ENCODE measurements around the gene SEC23B.

Gene SEC23B

GRCh38 chr20:18537651-18538050, 29.9 kb downstream of the SEC23B start:
- TF ChIP-seq CREB1 (IDR thresholded peaks at IDR 0.05; ENCODE audit: low read depth), result no peak
- no peak for TF ChIP-seq CEBPB (IDR thresholded peaks at IDR 0.05)
- TF ChIP-seq TEAD4 (IDR thresholded peaks at IDR 0.05), result no peak

GRCh38 chr20:18541741-18542140, 34.0 kb downstream of the SEC23B start:
- TF ChIP-seq EP300 (IDR thresholded peaks at IDR 0.05; ENCODE audit: borderline replicate concordance) (no peak), TEAD4 (IDR thresholded peaks at IDR 0.05) (no peak), ZBTB7A (IDR thresholded peaks at IDR 0.05; ENCODE audit: low read depth) (no peak), CEBPB (IDR thresholded peaks at IDR 0.05) (no peak), TAF1 (IDR thresholded peaks at IDR 0.05; ENCODE audit: low read depth) (no peak), MAX (IDR thresholded peaks at IDR 0.05) (no peak), NFIC (IDR thresholded peaks at IDR 0.05) (no peak), FOXM1 (IDR thresholded peaks at IDR 0.05; ENCODE audit: borderline replicate concordance, low read depth) (no peak), RAD21 (IDR thresholded peaks at IDR 0.05; ENCODE audit: low read depth) (no peak), YY1 (IDR thresholded peaks at IDR 0.05; ENCODE audit: low read depth) (no peak), CREB1 (IDR thresholded peaks at IDR 0.05; ENCODE audit: low read depth) (no peak), EGR1 (IDR thresholded peaks at IDR 0.05) (no peak), TCF12 (IDR thresholded peaks at IDR 0.05; ENCODE audit: low read depth) (no peak)
- TF ChIP-seq, protein P1, sequence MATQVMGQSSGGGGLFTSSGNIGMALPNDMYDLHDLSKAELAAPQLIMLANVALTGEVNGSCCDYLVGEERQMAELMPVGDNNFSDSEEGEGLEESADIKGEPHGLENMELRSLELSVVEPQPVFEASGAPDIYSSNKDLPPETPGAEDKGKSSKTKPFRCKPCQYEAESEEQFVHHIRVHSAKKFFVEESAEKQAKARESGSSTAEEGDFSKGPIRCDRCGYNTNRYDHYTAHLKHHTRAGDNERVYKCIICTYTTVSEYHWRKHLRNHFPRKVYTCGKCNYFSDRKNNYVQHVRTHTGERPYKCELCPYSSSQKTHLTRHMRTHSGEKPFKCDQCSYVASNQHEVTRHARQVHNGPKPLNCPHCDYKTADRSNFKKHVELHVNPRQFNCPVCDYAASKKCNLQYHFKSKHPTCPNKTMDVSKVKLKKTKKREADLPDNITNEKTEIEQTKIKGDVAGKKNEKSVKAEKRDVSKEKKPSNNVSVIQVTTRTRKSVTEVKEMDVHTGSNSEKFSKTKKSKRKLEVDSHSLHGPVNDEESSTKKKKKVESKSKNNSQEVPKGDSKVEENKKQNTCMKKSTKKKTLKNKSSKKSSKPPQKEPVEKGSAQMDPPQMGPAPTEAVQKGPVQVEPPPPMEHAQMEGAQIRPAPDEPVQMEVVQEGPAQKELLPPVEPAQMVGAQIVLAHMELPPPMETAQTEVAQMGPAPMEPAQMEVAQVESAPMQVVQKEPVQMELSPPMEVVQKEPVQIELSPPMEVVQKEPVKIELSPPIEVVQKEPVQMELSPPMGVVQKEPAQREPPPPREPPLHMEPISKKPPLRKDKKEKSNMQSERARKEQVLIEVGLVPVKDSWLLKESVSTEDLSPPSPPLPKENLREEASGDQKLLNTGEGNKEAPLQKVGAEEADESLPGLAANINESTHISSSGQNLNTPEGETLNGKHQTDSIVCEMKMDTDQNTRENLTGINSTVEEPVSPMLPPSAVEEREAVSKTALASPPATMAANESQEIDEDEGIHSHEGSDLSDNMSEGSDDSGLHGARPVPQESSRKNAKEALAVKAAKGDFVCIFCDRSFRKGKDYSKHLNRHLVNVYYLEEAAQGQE (IDR thresholded peaks at IDR 0.05; ENCODE audit: low read depth), result no peak
- TF ChIP-seq, protein P2, sequence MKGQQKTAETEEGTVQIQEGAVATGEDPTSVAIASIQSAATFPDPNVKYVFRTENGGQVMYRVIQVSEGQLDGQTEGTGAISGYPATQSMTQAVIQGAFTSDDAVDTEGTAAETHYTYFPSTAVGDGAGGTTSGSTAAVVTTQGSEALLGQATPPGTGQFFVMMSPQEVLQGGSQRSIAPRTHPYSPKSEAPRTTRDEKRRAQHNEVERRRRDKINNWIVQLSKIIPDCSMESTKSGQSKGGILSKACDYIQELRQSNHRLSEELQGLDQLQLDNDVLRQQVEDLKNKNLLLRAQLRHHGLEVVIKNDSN (IDR thresholded peaks at IDR 0.05), result no peak

DNA sequence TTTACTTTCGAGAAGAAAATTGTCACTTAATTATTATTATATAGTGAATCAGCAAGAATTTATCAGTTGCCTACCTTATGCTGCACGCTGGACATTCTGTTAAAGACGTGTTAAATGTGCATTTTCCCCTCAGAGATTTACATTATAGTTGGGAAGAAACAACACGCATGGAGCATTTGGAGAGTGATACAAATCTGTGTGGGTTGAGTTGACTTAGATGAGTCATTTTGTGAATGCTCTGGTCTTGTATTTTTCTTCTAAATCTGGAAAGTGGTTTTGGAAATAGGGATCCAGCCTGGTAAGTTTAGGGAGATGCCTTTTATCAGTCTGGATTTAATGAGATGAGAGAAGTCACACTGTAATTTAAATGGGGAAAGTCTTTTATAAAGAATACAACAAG, 35.5 kb downstream of the SEC23B start:
- TF ChIP-seq NFIC (IDR thresholded peaks at IDR 0.05) (no peak), ZBTB7A (IDR thresholded peaks at IDR 0.05; ENCODE audit: low read depth) (no peak), TCF12 (IDR thresholded peaks at IDR 0.05; ENCODE audit: low read depth) (no peak)

- TF ChIP-seq NFIC (IDR thresholded peaks at IDR 0.05) (peak; percentile 80), RAD21 (IDR thresholded peaks at IDR 0.05; ENCODE audit: low read depth) (no peak), CREB1 (IDR thresholded peaks at IDR 0.05; ENCODE audit: low read depth) (no peak), TCF12 (IDR thresholded peaks at IDR 0.05; ENCODE audit: low read depth) (peak; percentile 50; the same call in 1 of the 2 replicates), CEBPB (IDR thresholded peaks at IDR 0.05) (no peak), EP300 (IDR thresholded peaks at IDR 0.05; ENCODE audit: borderline replicate concordance) (peak; percentile 24; the same call in 1 of the 2 replicates)
- TF ChIP-seq, protein P2 (IDR thresholded peaks at IDR 0.05), result no peak
These were observed 36.2 kb downstream of the SEC23B start for GRCh38 chr20:18543932-18544331.

GRCh38 chr20:18545566-18545965, 37.8 kb downstream of the SEC23B start:
- TF ChIP-seq CEBPB (IDR thresholded peaks at IDR 0.05) (no peak), MAX (IDR thresholded peaks at IDR 0.05) (no peak), FOXM1 (IDR thresholded peaks at IDR 0.05; ENCODE audit: borderline replicate concordance, low read depth) (no peak), NFIC (IDR thresholded peaks at IDR 0.05) (no peak), TEAD4 (IDR thresholded peaks at IDR 0.05) (no peak), ZBTB7A (IDR thresholded peaks at IDR 0.05; ENCODE audit: low read depth) (no peak), RAD21 (IDR thresholded peaks at IDR 0.05; ENCODE audit: low read depth) (no peak), EGR1 (IDR thresholded peaks at IDR 0.05) (no peak), TCF12 (IDR thresholded peaks at IDR 0.05; ENCODE audit: low read depth) (no peak), YY1 (IDR thresholded peaks at IDR 0.05; ENCODE audit: low read depth) (no peak), TAF1 (IDR thresholded peaks at IDR 0.05; ENCODE audit: low read depth) (no peak), EP300 (IDR thresholded peaks at IDR 0.05; ENCODE audit: borderline replicate concordance) (no peak), CREB1 (IDR thresholded peaks at IDR 0.05; ENCODE audit: low read depth) (no peak)
- TF ChIP-seq, protein P2 (IDR thresholded peaks at IDR 0.05), result no peak
- TF ChIP-seq, protein P1 (IDR thresholded peaks at IDR 0.05; ENCODE audit: low read depth), result no peak

DNA sequence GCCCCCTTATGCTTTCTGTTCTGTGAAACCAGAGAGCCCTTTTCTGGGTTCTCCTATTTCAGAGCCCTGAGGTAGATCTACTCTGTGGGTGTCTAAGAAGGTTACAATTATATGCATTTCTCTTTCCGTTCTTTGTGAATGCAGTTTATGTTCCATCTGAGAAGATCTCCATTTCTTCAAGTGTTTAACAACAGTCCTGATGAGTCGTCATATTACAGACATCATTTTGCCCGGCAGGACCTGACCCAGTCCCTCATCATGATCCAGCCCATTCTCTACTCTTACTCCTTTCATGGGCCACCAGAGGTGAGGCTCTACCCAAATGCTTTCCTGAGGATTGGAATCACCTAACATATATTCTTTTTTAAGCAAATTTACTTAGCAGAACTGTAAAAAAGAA, 40.7 kb downstream of the SEC23B start:
- no peak for TF ChIP-seq TCF12 (IDR thresholded peaks at IDR 0.05; ENCODE audit: low read depth)
- TF ChIP-seq EP300 (IDR thresholded peaks at IDR 0.05; ENCODE audit: borderline replicate concordance), result no peak
- TF ChIP-seq CEBPB (IDR thresholded peaks at IDR 0.05), result no peak
- no peak for TF ChIP-seq RAD21 (IDR thresholded peaks at IDR 0.05; ENCODE audit: low read depth)
- TF ChIP-seq TAF1 (IDR thresholded peaks at IDR 0.05; ENCODE audit: low read depth), result no peak
- TF ChIP-seq CREB1 (IDR thresholded peaks at IDR 0.05; ENCODE audit: low read depth), result no peak
- TF ChIP-seq YY1 (IDR thresholded peaks at IDR 0.05; ENCODE audit: low read depth), result no peak
- TF ChIP-seq TEAD4 (IDR thresholded peaks at IDR 0.05), result no peak
- TF ChIP-seq, protein P2 (IDR thresholded peaks at IDR 0.05), result no peak
- TF ChIP-seq, protein P1 (IDR thresholded peaks at IDR 0.05; ENCODE audit: low read depth), result no peak
- TF ChIP-seq NFIC (IDR thresholded peaks at IDR 0.05), result no peak
- TF ChIP-seq FOXM1 (IDR thresholded peaks at IDR 0.05; ENCODE audit: borderline replicate concordance, low read depth), result no peak
- TF ChIP-seq ZBTB7A (IDR thresholded peaks at IDR 0.05; ENCODE audit: low read depth), result no peak

Measured in Ishikawa (cell line).